GM12891 (cell line): ENCODE measurements around the gene IL18R1.

Source experiments
- PAX5 ChIP-seq: IDR thresholded peaks from 2 replicates; pipeline ENCODE4 v1.6.1; 2011; ENCODE audit warnings: low read length, moderate library complexity, mild to moderate bottlenecking; ENCODE audit not compliant: insufficient read depth, severe bottlenecking
- POLR2A ChIP-seq: IDR thresholded peaks from 2 replicates; pipeline ENCODE4 v1.6.1; 2011; ENCODE audit warnings: low read depth, low read length, control low read depth
- POLR2AphosphoS5 ChIP-seq: IDR thresholded peaks from 2 replicates; pipeline ENCODE4 v1.6.1; 2011; ENCODE audit warnings: low read depth, low read length, control low read depth
- POU2F2 ChIP-seq: IDR thresholded peaks from 2 replicates; pipeline ENCODE4 v1.6.1; 2011; ENCODE audit warnings: low read depth, mild to moderate bottlenecking, control low read depth, low read length, moderate library complexity
- SPI1 ChIP-seq: IDR thresholded peaks from 2 replicates; pipeline ENCODE4 v1.6.1; 2011; ENCODE audit warnings: low read depth, low read length, control low read depth
- TAF1 ChIP-seq: IDR thresholded peaks from 2 replicates; pipeline ENCODE4 v1.6.1; 2011; ENCODE audit warnings: low read depth, low read length, control low read depth

- TF ChIP-seq POU2F2 (no peak), POLR2A (no peak), POLR2AphosphoS5 (no peak), TAF1 (no peak), PAX5 (no peak), SPI1 (no peak)
Measured at GRCh38 chr2:102337012-102337411, 18.6 kb upstream of the IL18R1 start.
